Measurements from ENCODE around the gene RELB. TPM values are rescaled to one million over a fixed set of nuclear protein-coding genes. Genes with fewer than 3 reads are reported as not detected.

Gene RELB
- total and polyA plus RNA-seq, 7 experiments from 2014 or later = 13.4 to 87.3 (median 33.0) TPM

- peaks cover 26 to 37% (median 33%) of the 10 kb centered on the region in 7 donors for H3K4me1 Mint-ChIP-seq
- H3K27me3 ChIP-seq (ENCODE audit: control insufficient read depth in 2 of 2, insufficient read depth in 2 of 2, low read length in 2 of 2) = no peaks in the 10 kb centered on the region
- H3K9me3 Mint-ChIP-seq = peaks cover 0 to 4% (median 0%) of the 10 kb centered on the region in 11 donors
- peak overlapping the region in 6 of 9 donors; percentile 49 to 73 (median 68) for H3K27ac Mint-ChIP-seq
- H3K4me1 ChIP-seq (ENCODE audit: control insufficient read depth in 2 of 2, insufficient read depth in 2 of 2, low read length in 2 of 2) = peaks cover 15 to 24% of the 10 kb centered on the region in 2 donors
- H3K4me3 ChIP-seq (ENCODE audit: low read length) = no peak overlapping the region
- intact Hi-C loops (cut with micrococcal nuclease) = loop anchor here (1.0 to 2.0 kb wide), 4 partner anchors 35 to 147 kb away; partner anchors contain the start of genes BLOC1S3 (in 1 of the 2), CLPTM1 (in 1 of the 2), TOMM40 (in 1 of the 2) and TRAPPC6A (in 1 of the 2)
- ATAC-seq = no peak
- CTCF ChIA-PET = no interaction called here
- H3K27me3 Mint-ChIP-seq = no peaks in the 10 kb centered on the region
- peak in 1 of 9 donors; percentile 25 for DNase-seq
- POLR2A ChIA-PET = interaction anchor here (0.7 to 3.3 kb wide), 4 partner anchors 20 to 141 kb away, joined by 3 to 18 read pairs (median 12); partner anchors contain the start of genes BLOC1S3, PPP1R37, RELB and TRAPPC6A
- peak overlapping the region; percentile 69 for H3K27ac ChIP-seq (ENCODE audit: low read depth, low read length)
- peaks cover 6 to 40% (median 11%) of the 10 kb centered on the region in 5 donors for H3K36me3 Mint-ChIP-seq
- peak overlapping the region; percentile 18 to 93 (median 62) for H3K4me3 Mint-ChIP-seq
- peaks cover 11 to 55% (median 17%) of the 10 kb centered on the region in 3 experiments for H3K36me3 ChIP-seq (ENCODE audit: control insufficient read depth in 2 of 3, insufficient read depth in 3 of 3, low read length in 3 of 3)
- H3K9me3 ChIP-seq (ENCODE audit: control insufficient read depth in 2 of 3, low read length in 3 of 3) = peaks cover 0 to 4% (median 0%) of the 10 kb centered on the region in 3 experiments
These were observed 36.3 kb downstream of the RELB start for GRCh38 chr19:45037393-45038169.

- H3K27ac ChIP-seq (ENCODE audit: low read depth, low read length) = peak within 1 kb of the TSS; percentile 100
- peaks cover 0 to 4% (median 0%) of the 10 kb centered on the region in 11 donors for H3K9me3 Mint-ChIP-seq
- H3K36me3 Mint-ChIP-seq = peaks cover 3 to 34% (median 9%) of the 10 kb centered on the region in 5 donors
- H3K4me1 Mint-ChIP-seq = peaks cover 26 to 43% (median 33%) of the 10 kb centered on the region in 7 donors
- DNase-seq (peak; percentile 73 to 92 (median 85)), ATAC-seq (peak; percentile 96)
- peaks cover 15 to 24% of the 10 kb centered on the region in 2 donors for H3K4me1 ChIP-seq (ENCODE audit: control insufficient read depth in 2 of 2, insufficient read depth in 2 of 2, low read length in 2 of 2)
- no peaks in the 10 kb centered on the region for H3K27me3 ChIP-seq (ENCODE audit: control insufficient read depth in 2 of 2, insufficient read depth in 2 of 2, low read length in 2 of 2)
- H3K9me3 ChIP-seq (ENCODE audit: control insufficient read depth in 2 of 3, low read length in 3 of 3) = peaks cover 0 to 4% (median 0%) of the 10 kb centered on the region in 3 experiments
- peak within 1 kb of the TSS; percentile 90 to 99 (median 98) for H3K27ac Mint-ChIP-seq
- peak within 1 kb of the TSS; percentile 89 to 100 (median 99) for H3K4me3 Mint-ChIP-seq
- H3K27me3 Mint-ChIP-seq = no peaks in the 10 kb centered on the region
- intact Hi-C loops (cut with micrococcal nuclease) = loop anchor here (1.0 to 2.0 kb wide), 8 partner anchors 20 to 212 kb away; partner anchors contain the start of genes BLOC1S3 (in 2 of the 2), CLPTM1 (in 2 of the 2), TRAPPC6A (in 2 of the 2) and ZNF296 (in 2 of the 2)
- peaks cover 11 to 56% (median 18%) of the 10 kb centered on the region in 3 experiments for H3K36me3 ChIP-seq (ENCODE audit: control insufficient read depth in 2 of 3, insufficient read depth in 3 of 3, low read length in 3 of 3)
- ChIA-PET CTCF (interaction anchor here (0.7 to 1.6 kb wide), 3 partner anchors 20 to 692 kb away, joined by 3 to 8 read pairs (median 3); partner anchors contain the start of gene FBXO46), POLR2A (interaction anchor here (0.7 to 3.3 kb wide), 9 partner anchors 8 to 139 kb away, joined by 3 to 18 read pairs (median 5); partner anchors contain the start of genes BLOC1S3, GEMIN7, PPP1R37 and RELB)
- H3K4me3 ChIP-seq (ENCODE audit: low read length) = peak within 1 kb of the TSS; percentile 85
These were observed 37.9 kb downstream of the RELB start, which contains the start of gene CLASRP for GRCh38 chr19:45038931-45039893. CLASRP (plus strand) TSS chr19:45039045; CDS start chr19:45040213, 1,168 bp downstream.

GRCh38 chr19:45040059-45040771 is 39.0 kb downstream of the RELB start:
- Histone ChIP-seq H3K4me1 (ENCODE audit: control insufficient read depth in 2 of 2, insufficient read depth in 2 of 2, low read length in 2 of 2) (peaks cover 15 to 24% of the 10 kb centered on the region in 2 donors), H3K9me3 (ENCODE audit: control insufficient read depth in 2 of 3, low read length in 3 of 3) (peaks cover 0 to 4% (median 0%) of the 10 kb centered on the region in 3 experiments), H3K36me3 (ENCODE audit: control insufficient read depth in 2 of 3, insufficient read depth in 3 of 3, low read length in 3 of 3) (peaks cover 11 to 56% (median 22%) of the 10 kb centered on the region in 3 experiments), H3K27me3 (ENCODE audit: control insufficient read depth in 2 of 2, insufficient read depth in 2 of 2, low read length in 2 of 2) (no peaks in the 10 kb centered on the region), H3K27ac (ENCODE audit: low read depth, low read length) (peak overlapping the region; percentile 100), H3K4me3 (ENCODE audit: low read length) (peak overlapping the region; percentile 85)
- ChIA-PET POLR2A (interaction anchor here (1.2 to 3.3 kb wide), 5 partner anchors 9 to 138 kb away, joined by 4 to 18 read pairs (median 10); partner anchors contain the start of genes BLOC1S3, PPP1R37, RELB and TRAPPC6A), CTCF (interaction anchor here (1.5 to 1.6 kb wide), 2 partner anchors 19 to 52 kb away, joined by 3 to 8 read pairs; no protein-coding TSS in a partner anchor)
- H3K4me1 Mint-ChIP-seq = peaks cover 26 to 49% (median 39%) of the 10 kb centered on the region in 7 donors
- no peak for DNase-seq
- peak overlapping the region; percentile 89 to 100 (median 99) for H3K4me3 Mint-ChIP-seq
- no peaks in the 10 kb centered on the region for H3K27me3 Mint-ChIP-seq
- H3K9me3 Mint-ChIP-seq = peaks cover 0 to 4% (median 0%) of the 10 kb centered on the region in 11 donors
- H3K36me3 Mint-ChIP-seq = peaks cover 3 to 26% (median 9%) of the 10 kb centered on the region in 5 donors
- peak overlapping the region; percentile 21 to 98 (median 94) for H3K27ac Mint-ChIP-seq
- no peak for ATAC-seq
- intact Hi-C loops (cut with micrococcal nuclease) = no loop called here

GRCh38 chr19:45041125-45041524 is 39.9 kb downstream of the RELB start:
- peaks cover 15 to 29% of the 10 kb centered on the region in 2 donors for H3K4me1 ChIP-seq (ENCODE audit: control insufficient read depth in 2 of 2, insufficient read depth in 2 of 2, low read length in 2 of 2)
- intact Hi-C loops (cut with micrococcal nuclease) = no loop called here
- ATAC-seq (no peak), DNase-seq (no peak)
- H3K27ac Mint-ChIP-seq = peak overlapping the region in 5 of 9 donors; percentile 28 to 79 (median 49)
- peaks cover 29 to 58% (median 48%) of the 10 kb centered on the region in 7 donors for H3K4me1 Mint-ChIP-seq
- peak overlapping the region; percentile 42 to 100 (median 69) for H3K4me3 Mint-ChIP-seq
- H3K36me3 ChIP-seq (ENCODE audit: control insufficient read depth in 2 of 3, insufficient read depth in 3 of 3, low read length in 3 of 3) = peaks cover 11 to 57% (median 24%) of the 10 kb centered on the region in 3 experiments
- no peaks in the 10 kb centered on the region for H3K27me3 Mint-ChIP-seq
- H3K4me3 ChIP-seq (ENCODE audit: low read length) = no peak overlapping the region
- no peak overlapping the region for H3K27ac ChIP-seq (ENCODE audit: low read depth, low read length)
- H3K9me3 Mint-ChIP-seq = peaks cover 0 to 4% (median 0%) of the 10 kb centered on the region in 11 donors
- no peaks in the 10 kb centered on the region for H3K9me3 ChIP-seq (ENCODE audit: control insufficient read depth in 2 of 3, low read length in 3 of 3)
- H3K36me3 Mint-ChIP-seq = peaks cover 6 to 22% (median 9%) of the 10 kb centered on the region in 5 donors
- ChIA-PET CTCF (interaction anchor here (0.5 to 2.0 kb wide), 3 partner anchors 20 to 332 kb away, joined by 3 to 6 read pairs (median 4); partner anchors contain the start of gene BLOC1S3), POLR2A (interaction anchor here (0.8 kb wide), 1 partner anchor 39 kb away, joined by 5 read pairs; no protein-coding TSS in a partner anchor)
- no peaks in the 10 kb centered on the region for H3K27me3 ChIP-seq (ENCODE audit: control insufficient read depth in 2 of 2, insufficient read depth in 2 of 2, low read length in 2 of 2)

GRCh38 chr19:45045671-45046353 is 44.5 kb downstream of the RELB start:
- H3K4me1 Mint-ChIP-seq = peaks cover 42 to 67% (median 56%) of the 10 kb centered on the region in 7 donors
- no peaks in the 10 kb centered on the region for H3K27me3 ChIP-seq (ENCODE audit: control insufficient read depth in 2 of 2, insufficient read depth in 2 of 2, low read length in 2 of 2)
- no peak overlapping the region for H3K27ac ChIP-seq (ENCODE audit: low read depth, low read length)
- no peaks in the 10 kb centered on the region for H3K27me3 Mint-ChIP-seq
- no peaks in the 10 kb centered on the region for H3K9me3 Mint-ChIP-seq
- peaks cover 3 to 22% of the 10 kb centered on the region in 2 donors for H3K4me1 ChIP-seq (ENCODE audit: control insufficient read depth in 2 of 2, insufficient read depth in 2 of 2, low read length in 2 of 2)
- intact Hi-C loops (cut with micrococcal nuclease) = loop anchor here in 1 of 2 donors (2.0 kb wide), 1 partner anchor 29 kb away; no protein-coding TSS in a partner anchor
- no peaks in the 10 kb centered on the region for H3K9me3 ChIP-seq (ENCODE audit: control insufficient read depth in 2 of 3, low read length in 3 of 3)
- peaks cover 3 to 21% (median 9%) of the 10 kb centered on the region in 5 donors for H3K36me3 Mint-ChIP-seq
- POLR2A ChIA-PET = interaction anchor here (1.2 kb wide), 1 partner anchor 47 kb away, joined by 4 read pairs; the partner anchor contains the start of gene PPP1R37
- DNase-seq (no peak), ATAC-seq (no peak)
- peak overlapping the region in 3 of 9 donors; percentile 32 to 53 (median 46) for H3K27ac Mint-ChIP-seq
- H3K36me3 ChIP-seq (ENCODE audit: control insufficient read depth in 2 of 3, insufficient read depth in 3 of 3, low read length in 3 of 3) = peaks cover 4 to 56% (median 21%) of the 10 kb centered on the region in 3 experiments
- CTCF ChIA-PET = interaction anchor here (0.6 kb wide), 1 partner anchor 632 kb away, joined by 5 read pairs; no protein-coding TSS in a partner anchor
- no peak overlapping the region for H3K4me3 ChIP-seq (ENCODE audit: low read length)
- peak overlapping the region in 1 of 10 donors; percentile 45 for H3K4me3 Mint-ChIP-seq
